Endothelial cell (in vitro differentiated cells): ENCODE measurements around the gene SLC12A3. TPM values are rescaled to one million over a fixed set of nuclear protein-coding genes. Genes with fewer than 3 reads are reported as not detected.
A peak's percentile ranks its signal among the peaks of the same experiment; 100 is the strongest.

ENCODE experiments used
- DNase-seq: peaks from one replicate; pipeline ENCODE4 v3.0.0; 2021; ENCODE audit warnings: low spot score
- H3K27ac Mint-ChIP-seq: one replicate; pipeline ENCODE4 v1.8.0; 2021; ENCODE audit warnings: mixed read lengths, inconsistent platforms; ENCODE audit not compliant: unreplicated experiment
- H3K27me3 Mint-ChIP-seq: one replicate; pipeline ENCODE4 v1.8.0; 2021; ENCODE audit warnings: mild to moderate bottlenecking, moderate library complexity, mixed read lengths, inconsistent platforms; ENCODE audit not compliant: unreplicated experiment
- H3K36me3 Mint-ChIP-seq: one replicate; pipeline ENCODE4 v1.8.0; 2021; ENCODE audit warnings: mild to moderate bottlenecking, low read depth, mixed read lengths, inconsistent platforms; ENCODE audit not compliant: unreplicated experiment
- H3K4me1 Mint-ChIP-seq: one replicate; pipeline ENCODE4 v1.8.0; 2021; ENCODE audit warnings: mild to moderate bottlenecking, mixed read lengths, inconsistent platforms; ENCODE audit not compliant: unreplicated experiment
- H3K4me3 Mint-ChIP-seq: one replicate; pipeline ENCODE4 v1.8.0; 2021; ENCODE audit warnings: mild to moderate bottlenecking, mixed read lengths, inconsistent platforms; ENCODE audit not compliant: unreplicated experiment
- H3K9me3 Mint-ChIP-seq: one replicate; pipeline ENCODE4 v1.8.0; 2021; ENCODE audit warnings: mixed read lengths, inconsistent platforms; ENCODE audit not compliant: unreplicated experiment
- CTCF ChIP-seq: fragments of 200-600 bp; sonication (generic); IDR thresholded peaks from one replicate; pipeline ENCODE4 v1.5.0; 2021; ENCODE audit warnings: antibody characterized with exemption; ENCODE audit not compliant: unreplicated experiment
- microRNA-seq: library from miRNA; unstranded; fragments of <30 nt; microRNA quantifications from one replicate; pipeline ENCODE4, GENCODE V29; 2020; ENCODE audit not compliant: unreplicated experiment
- total RNA-seq: library from RNA; stranded (reverse); fragmentation: NEBNext Ultra II Directional; extraction: Animal tissue kit (Norgen Biotek cat#: 25700); gene quantifications from one replicate; pipeline ENCODE4 v1.2.1, GENCODE V29; 2021; ENCODE audit not compliant: unreplicated experiment

The SLC12A3 gene
- total RNA-seq, 1 donor from 2014 or later: not detected

- TF ChIP-seq CTCF: no peak
- DNase-seq: no peak
- Mint-ChIP-seq H3K9me3 (no peaks in the 10 kb centered on the region), H3K27me3 (peaks cover 4% of the 10 kb centered on the region), H3K4me3 (no peak overlapping the region), H3K36me3 (no peaks in the 10 kb centered on the region), H3K27ac (no peak overlapping the region), H3K4me1 (peaks cover 9% of the 10 kb centered on the region)
Measured at GRCh38 chr16:56960681-56961281, 95.8 kb downstream of the SLC12A3 start.

GRCh38 chr16:56961386-56961785 is 96.4 kb downstream of the SLC12A3 start:
- Mint-ChIP-seq H3K4me1 (peaks cover 15% of the 10 kb centered on the region), H3K27ac (no peak overlapping the region), H3K4me3 (no peak overlapping the region), H3K9me3 (no peaks in the 10 kb centered on the region), H3K36me3 (no peaks in the 10 kb centered on the region), H3K27me3 (peaks cover 5% of the 10 kb centered on the region)
- TF ChIP-seq CTCF: no peak
- no peak for DNase-seq

- H3K36me3 Mint-ChIP-seq: no peaks in the 10 kb centered on the region
- no peaks in the 10 kb centered on the region for H3K9me3 Mint-ChIP-seq
- H3K4me3 Mint-ChIP-seq: no peak within 1 kb of the TSS
- DNase-seq: no peak
- H3K27ac Mint-ChIP-seq: no peak within 1 kb of the TSS
- peaks cover 5% of the 10 kb centered on the region for H3K27me3 Mint-ChIP-seq
- TF ChIP-seq CTCF: no peak
- peaks cover 15% of the 10 kb centered on the region for H3K4me1 Mint-ChIP-seq
Measured at GRCh38 chr16:56961851-56962281, 96.9 kb downstream of the SLC12A3 start, which contains the start of gene CETP. TSS of gene CETP (plus strand) at chr16:56961950. CDS start at chr16:56961980, 30 bp downstream.

GRCh38 chr16:56964243-56965148 is 99.5 kb downstream of the SLC12A3 start:
- H3K36me3 Mint-ChIP-seq: no peaks in the 10 kb centered on the region
- DNase-seq: peak; percentile 95

More at GRCh38 chr16:56964243-56965148, 99.5 kb downstream of the SLC12A3 start:
- Mint-ChIP-seq H3K27me3 (peaks cover 5% of the 10 kb centered on the region), H3K9me3 (no peaks in the 10 kb centered on the region), H3K4me3 (no peak overlapping the region), H3K4me1 (peaks cover 23% of the 10 kb centered on the region), H3K27ac (no peak overlapping the region)
- peak; percentile 99 for TF ChIP-seq CTCF

Small RNA genes within 50 kb of the gene (microRNA-seq; reads per million reads assigned to microRNA genes)
- 16.2 reads per million, percentile 65 among the genes with 10 or more reads in this experiment for gene MIR138-2
- not detected for gene MIR6863

Other genes with a start within 250 kb of the SLC12A3 start
- gene MT1E, start 239.4 kb upstream of the SLC12A3 start, total RNA-seq: not detected
- not detected for gene MT1M, start 232.5 kb upstream of the SLC12A3 start, total RNA-seq
- gene MT1A, start 226.5 kb upstream of the SLC12A3 start, total RNA-seq: not detected
- not detected for gene MT1B, start 213.3 kb upstream of the SLC12A3 start, total RNA-seq
- not detected for gene MT1F, start 207.2 kb upstream of the SLC12A3 start, total RNA-seq
- gene MT1G, start 197.1 kb upstream of the SLC12A3 start, total RNA-seq: not detected
- not detected for gene MT1H, start 195.4 kb upstream of the SLC12A3 start, total RNA-seq
- gene MT1X, start 182.7 kb upstream of the SLC12A3 start, total RNA-seq: 2.3 TPM
- 92.9 TPM for gene NUP93, start 135.1 kb upstream of the SLC12A3 start, total RNA-seq
- gene HERPUD1, start 66.9 kb downstream of the SLC12A3 start, total RNA-seq: 60.8 TPM
- gene CETP, start 96.7 kb downstream of the SLC12A3 start, total RNA-seq: 7.8 TPM
- gene NLRC5, start 124.3 kb downstream of the SLC12A3 start, total RNA-seq: 2.4 TPM
- gene CPNE2, start 227.4 kb downstream of the SLC12A3 start, total RNA-seq: 145 TPM